ENCODE measurements around the gene PHTF2. TPM values are rescaled to one million over a fixed set of nuclear protein-coding genes. Genes with fewer than 3 reads are reported as not detected.

PHTF2 gene
- total RNA-seq, 4 donors from 2014 or later: 14.5 to 28.6 (median 24.1) TPM

DNA sequence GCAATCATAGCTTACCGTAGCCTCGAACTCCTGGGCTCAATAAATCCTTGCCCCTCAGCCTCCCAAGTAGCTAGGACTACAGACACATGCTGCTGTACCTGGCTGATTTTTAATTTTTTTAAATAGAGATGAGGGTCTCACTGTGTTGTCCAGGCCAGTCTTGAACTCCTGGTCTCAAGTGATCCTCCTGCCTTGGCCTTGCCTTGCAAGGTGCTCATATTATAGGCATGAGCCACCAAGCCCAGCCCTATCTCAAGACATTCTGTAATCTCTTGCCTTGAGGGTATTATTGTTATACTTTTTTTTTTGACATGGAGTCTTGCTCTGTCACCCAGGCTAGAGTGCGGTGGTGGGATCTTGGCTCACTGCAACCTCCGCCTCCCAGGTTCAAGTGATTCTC, 86.6 kb downstream of the PHTF2 start:
- TF ChIP-seq EP300 (IDR thresholded peaks at IDR 0.05; ENCODE audit: low read depth) (no peak), POLR2A (IDR thresholded peaks at IDR 0.05) (no peak), POLR2AphosphoS5 (IDR thresholded peaks at IDR 0.05) (no peak)
- TF ChIP-seq, protein P1, sequence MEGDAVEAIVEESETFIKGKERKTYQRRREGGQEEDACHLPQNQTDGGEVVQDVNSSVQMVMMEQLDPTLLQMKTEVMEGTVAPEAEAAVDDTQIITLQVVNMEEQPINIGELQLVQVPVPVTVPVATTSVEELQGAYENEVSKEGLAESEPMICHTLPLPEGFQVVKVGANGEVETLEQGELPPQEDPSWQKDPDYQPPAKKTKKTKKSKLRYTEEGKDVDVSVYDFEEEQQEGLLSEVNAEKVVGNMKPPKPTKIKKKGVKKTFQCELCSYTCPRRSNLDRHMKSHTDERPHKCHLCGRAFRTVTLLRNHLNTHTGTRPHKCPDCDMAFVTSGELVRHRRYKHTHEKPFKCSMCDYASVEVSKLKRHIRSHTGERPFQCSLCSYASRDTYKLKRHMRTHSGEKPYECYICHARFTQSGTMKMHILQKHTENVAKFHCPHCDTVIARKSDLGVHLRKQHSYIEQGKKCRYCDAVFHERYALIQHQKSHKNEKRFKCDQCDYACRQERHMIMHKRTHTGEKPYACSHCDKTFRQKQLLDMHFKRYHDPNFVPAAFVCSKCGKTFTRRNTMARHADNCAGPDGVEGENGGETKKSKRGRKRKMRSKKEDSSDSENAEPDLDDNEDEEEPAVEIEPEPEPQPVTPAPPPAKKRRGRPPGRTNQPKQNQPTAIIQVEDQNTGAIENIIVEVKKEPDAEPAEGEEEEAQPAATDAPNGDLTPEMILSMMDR (IDR thresholded peaks at IDR 0.05): no peak
- no peaks in the 10 kb centered on the region for H3K4me1 ChIP-seq
- in situ Hi-C loops (cut with MboI; ENCODE audit: low pct_ligation_motif_present in 1 of 4, low pct_unique_long_range_greater_than_20kb in 1 of 4, low sequenced_read_pairs in 3 of 4): no loop called here
- no peaks in the 10 kb centered on the region for H3K27me3 ChIP-seq
- DNase-seq: no peak
- H3K36me3 ChIP-seq: no peaks in the 10 kb centered on the region
- H3K27ac ChIP-seq: no peak overlapping the region
- intact Hi-C loops (cut with DNase I; ENCODE audit: low total_unique reads): no loop called here
- H3K9me3 ChIP-seq: no peaks in the 10 kb centered on the region
- WGBS, 2 donors (ENCODE audit: low coverage in 1 of 2): 97 to 100% methylated on average over 3 to 4 of the region's 4 CpGs
- H3K4me3 ChIP-seq: no peak overlapping the region

DNA sequence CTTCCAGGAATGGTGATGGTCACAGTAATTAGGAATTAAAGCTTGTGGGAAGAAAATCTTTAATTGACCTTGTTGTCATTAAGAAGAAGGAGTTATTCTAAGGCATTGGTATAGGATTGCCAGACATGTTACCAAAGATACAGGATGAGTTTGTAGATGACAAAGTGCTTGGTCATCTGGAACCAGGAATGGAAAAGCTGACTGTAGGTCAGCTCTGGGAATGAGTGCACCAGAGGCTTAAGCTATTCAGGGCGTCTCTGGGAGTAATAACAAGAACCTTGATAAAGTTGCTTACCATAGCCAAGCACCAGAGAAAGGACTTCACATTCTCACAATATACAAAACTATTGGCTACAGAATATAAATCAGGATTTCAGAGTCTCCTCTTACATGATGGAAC, 89.0 kb downstream of the PHTF2 start:
- Histone ChIP-seq H3K36me3 (no peaks in the 10 kb centered on the region), H3K4me3 (no peak overlapping the region), H3K27ac (no peak overlapping the region), H3K27me3 (no peaks in the 10 kb centered on the region), H3K9me3 (no peaks in the 10 kb centered on the region), H3K4me1 (no peaks in the 10 kb centered on the region)
- no peak for DNase-seq
- in situ Hi-C loops (cut with MboI; ENCODE audit: low pct_ligation_motif_present in 1 of 4, low pct_unique_long_range_greater_than_20kb in 1 of 4, low sequenced_read_pairs in 3 of 4) (no loop called here), intact Hi-C loops (cut with DNase I; ENCODE audit: low total_unique reads) (no loop called here)
- WGBS, 2 donors (ENCODE audit: low coverage in 1 of 2): 50 to 58% methylated on average over 1 of the region's 1 CpG
- TF ChIP-seq POLR2A (IDR thresholded peaks at IDR 0.05) (no peak), POLR2AphosphoS5 (IDR thresholded peaks at IDR 0.05) (no peak)
- TF ChIP-seq, protein P1 (IDR thresholded peaks at IDR 0.05): no peak

DNA sequence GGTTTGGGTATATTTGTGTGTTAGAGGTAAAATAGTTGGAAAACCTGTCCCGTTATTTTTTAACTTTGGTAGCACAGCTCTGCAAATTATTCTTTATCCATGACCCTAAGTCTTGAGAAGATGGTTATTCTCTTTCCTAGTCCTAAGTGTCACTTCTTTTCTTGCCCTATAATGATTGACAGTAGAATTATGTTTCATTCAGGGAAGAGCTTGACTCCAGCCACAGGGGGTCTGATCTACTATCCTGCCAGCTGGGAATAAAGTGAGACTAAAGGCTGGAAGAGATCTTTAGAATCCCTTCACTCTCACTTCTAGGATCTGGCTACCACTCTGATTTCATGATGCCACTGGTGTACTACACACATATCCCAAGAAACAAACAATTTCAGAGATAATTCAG, 90.4 kb downstream of the PHTF2 start:
- H3K4me3 ChIP-seq: no peak overlapping the region
- no peak overlapping the region for H3K27ac ChIP-seq
- TF ChIP-seq POLR2A (IDR thresholded peaks at IDR 0.05): no peak
- TF ChIP-seq POLR2AphosphoS5 (IDR thresholded peaks at IDR 0.05): no peak
- TF ChIP-seq, protein P1 (IDR thresholded peaks at IDR 0.05): no peak
- TF ChIP-seq EP300 (IDR thresholded peaks at IDR 0.05; ENCODE audit: low read depth): no peak
- intact Hi-C loops (cut with DNase I; ENCODE audit: low total_unique reads): no loop called here
- H3K9me3 ChIP-seq: no peaks in the 10 kb centered on the region
- no peaks in the 10 kb centered on the region for H3K36me3 ChIP-seq
- H3K4me1 ChIP-seq: no peaks in the 10 kb centered on the region
- no peaks in the 10 kb centered on the region for H3K27me3 ChIP-seq
- WGBS, 2 donors (ENCODE audit: low coverage in 1 of 2): 92 to 98% methylated on average over 1 of the region's 1 CpG
- DNase-seq: no peak
- in situ Hi-C loops (cut with MboI; ENCODE audit: low pct_ligation_motif_present in 1 of 4, low pct_unique_long_range_greater_than_20kb in 1 of 4, low sequenced_read_pairs in 3 of 4): no loop called here

DNA sequence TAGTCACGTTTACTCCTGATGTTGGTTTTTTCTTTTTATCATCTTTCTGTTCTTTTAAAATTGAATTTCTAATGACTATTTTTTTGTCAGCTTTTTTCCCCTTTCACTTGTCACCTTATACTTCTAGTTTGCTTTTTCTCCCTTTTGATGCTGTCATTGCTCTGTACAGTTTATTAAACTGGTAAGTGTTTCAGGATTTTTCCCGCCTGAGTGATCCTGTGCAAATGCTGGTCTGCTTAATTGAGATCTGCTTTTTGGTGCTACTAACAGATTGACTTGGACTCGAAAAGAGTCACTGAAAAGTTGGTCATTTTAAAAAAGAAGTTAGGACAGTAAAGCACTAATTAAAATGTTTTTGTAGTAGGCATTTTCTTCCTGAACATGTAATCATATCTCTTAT, 95.2 kb downstream of the PHTF2 start:
- Histone ChIP-seq H3K27me3 (no peaks in the 10 kb centered on the region), H3K4me3 (no peak overlapping the region), H3K36me3 (no peaks in the 10 kb centered on the region), H3K9me3 (no peaks in the 10 kb centered on the region), H3K27ac (no peak overlapping the region), H3K4me1 (no peaks in the 10 kb centered on the region)
- DNase-seq: no peak
- 86 to 94% methylated on average over 3 of the region's 3 CpGs for WGBS, 2 donors (ENCODE audit: low coverage in 1 of 2)
- in situ Hi-C loops (cut with MboI; ENCODE audit: low pct_ligation_motif_present in 1 of 4, low pct_unique_long_range_greater_than_20kb in 1 of 4, low sequenced_read_pairs in 3 of 4) (no loop called here), intact Hi-C loops (cut with DNase I; ENCODE audit: low total_unique reads) (no loop called here)
- no peak for TF ChIP-seq EP300 (IDR thresholded peaks at IDR 0.05; ENCODE audit: low read depth)
- TF ChIP-seq, protein P1 (IDR thresholded peaks at IDR 0.05): no peak
- no peak for TF ChIP-seq POLR2AphosphoS5 (IDR thresholded peaks at IDR 0.05)
- TF ChIP-seq POLR2A (IDR thresholded peaks at IDR 0.05): no peak

Measured in transverse colon (tissue), 4 donors.